GM10248 (cell line): Measurements from ENCODE around the gene CTDSP2.

Source experiments
- CTCF ChIA-PET: fragments of 300-600 bp; sonication (Branson Sonifier 250); formaldehyde crosslinking; extraction: SDS; loops from one replicate; lab custom pipeline; 2021; ENCODE audit warnings: antibody characterized with exemption; lab: Yijun Ruan, JAX
- POLR2A ChIA-PET: fragments of 350-650 bp; sonication (Branson Sonifier 250); formaldehyde crosslinking; extraction: SDS; loops from one replicate; lab custom pipeline; 2020; ENCODE audit warnings: antibody characterized with exemption; lab: Yijun Ruan, JAX
- DNase-seq: peaks from one replicate; pipeline ENCODE4 v3.0.0; 2012; ENCODE audit errors: extremely low spot score
- CTCF ChIP-seq: IDR thresholded peaks from 2 replicates; pipeline ENCODE4 v1.5.1; 2012; ENCODE audit warnings: mild to moderate bottlenecking, low read depth; ENCODE audit errors: extremely low read depth, missing control alignments, control extremely low read depth

Gene CTDSP2

GRCh38 chr12:57874166-57875108 lies 27.9 kb upstream of the CTDSP2 start:
- DNase-seq, result no peak
- ChIA-PET POLR2A (no interaction called here), CTCF (interaction anchor here (0.6 to 1.5 kb wide), 4 partner anchors 8 to 92 kb away, joined by 3 read pairs; partner anchors contain the start of gene TSFM)
- TF ChIP-seq CTCF, result no peak

- CTCF ChIA-PET, result interaction anchor here (1.3 kb wide), 1 partner anchor 8 kb away, joined by 3 read pairs; no protein-coding TSS in a partner anchor
- DNase-seq, result no peak
- POLR2A ChIA-PET, result no interaction called here
- TF ChIP-seq CTCF, result no peak
Measured at GRCh38 chr12:57872362-57872761, 25.8 kb upstream of the CTDSP2 start.

GRCh38 chr12:57869927-57870318 lies 23.4 kb upstream of the CTDSP2 start:
- TF ChIP-seq CTCF, result no peak
- POLR2A ChIA-PET, result no interaction called here
- CTCF ChIA-PET, result interaction anchor here (1.0 to 1.6 kb wide), 4 partner anchors 9 to 38 kb away, joined by 3 to 4 read pairs (median 3); no protein-coding TSS in a partner anchor
- no peak for DNase-seq

- no peak for DNase-seq
- ChIA-PET POLR2A (no interaction called here), CTCF (interaction anchor here (1.0 to 1.7 kb wide), 5 partner anchors 8 to 37 kb away, joined by 3 to 4 read pairs (median 3); no protein-coding TSS in a partner anchor)
- no peak for TF ChIP-seq CTCF
Measured at GRCh38 chr12:57869298-57869926, 22.9 kb upstream of the CTDSP2 start.

- no peak for DNase-seq
- CTCF ChIA-PET, result interaction anchor here (1.7 kb wide), 1 partner anchor 36 kb away, joined by 3 read pairs; no protein-coding TSS in a partner anchor
- TF ChIP-seq CTCF, result no peak
- POLR2A ChIA-PET, result no interaction called here
Measured at GRCh38 chr12:57868851-57869268, 22.3 kb upstream of the CTDSP2 start.

GRCh38 chr12:57868221-57868620 lies 21.7 kb upstream of the CTDSP2 start:
- no peak for TF ChIP-seq CTCF
- POLR2A ChIA-PET, result no interaction called here
- CTCF ChIA-PET, result interaction anchor here (1.1 to 2.1 kb wide), 4 partner anchors 14 to 38 kb away, joined by 3 to 9 read pairs (median 3); no protein-coding TSS in a partner anchor
- no peak for DNase-seq
